GM19099 (cell line): ENCODE results near the gene PHPT1.

Source experiments
- POLR2A ChIP-seq: IDR thresholded peaks from 3 replicates; pipeline ENCODE4 v1.6.1; 2011; ENCODE audit warnings: low read depth; ENCODE audit not compliant: insufficient read length; ENCODE audit errors: extremely low read depth

PHPT1 gene

GRCh38 chr9:136849038-136849959, at the start of gene PHPT1:
PHPT1 (plus strand) TSS chr9:136849409; CDS start chr9:136849431, 22 bp downstream.
- peak; percentile 95 for TF ChIP-seq POLR2A

DNA sequence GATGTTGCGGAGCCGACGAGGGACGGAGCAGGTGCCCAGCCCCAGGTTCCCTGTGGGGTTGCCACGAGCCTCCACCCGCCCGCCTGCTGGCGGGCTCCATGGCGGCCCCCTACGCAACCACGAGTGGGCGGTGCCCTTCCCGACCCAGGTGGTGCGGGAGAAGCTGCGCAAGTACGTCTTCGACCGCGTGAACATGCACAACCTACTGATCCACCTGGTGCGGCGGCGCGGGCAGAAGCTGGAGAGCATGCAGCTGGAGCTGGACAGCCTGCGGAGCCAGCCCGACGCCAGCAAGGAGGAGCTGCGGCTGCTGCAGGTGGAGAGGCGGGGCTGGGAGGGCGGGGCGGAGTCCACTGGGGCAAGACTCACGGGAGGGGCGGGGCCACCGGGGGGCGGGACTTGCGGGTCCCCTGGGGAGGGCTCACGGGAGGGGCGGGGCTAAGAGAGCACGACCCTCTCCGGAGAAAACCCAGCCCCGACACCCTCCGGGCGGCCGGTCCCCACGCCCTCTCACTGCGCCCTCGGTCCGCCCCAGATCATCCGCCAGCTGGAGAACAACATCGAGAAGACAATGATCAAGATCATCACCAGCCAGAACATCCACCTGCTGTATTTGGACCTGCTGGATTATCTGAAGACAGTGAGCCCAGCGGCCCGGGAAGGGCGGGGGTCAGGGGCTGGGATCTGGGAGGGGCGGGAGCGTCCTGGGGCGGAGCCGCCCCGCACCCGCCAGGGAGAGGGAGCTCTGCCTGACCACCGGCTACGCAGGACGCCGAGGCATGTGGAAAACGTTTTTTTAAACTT, 49.2 kb upstream of the PHPT1 start:
- peak; percentile 11 for TF ChIP-seq POLR2A

GRCh38 chr9:136802321-136802720, 46.9 kb upstream of the PHPT1 start:
- TF ChIP-seq POLR2A = no peak

GRCh38 chr9:136803551-136804508, 45.4 kb upstream of the PHPT1 start:
- TF ChIP-seq POLR2A = no peak

- TF ChIP-seq POLR2A = no peak
Observed at GRCh38 chr9:136804509-136805206, 44.6 kb upstream of the PHPT1 start.

GRCh38 chr9:136805207-136805740, 43.9 kb upstream of the PHPT1 start:
- TF ChIP-seq POLR2A = no peak

DNA sequence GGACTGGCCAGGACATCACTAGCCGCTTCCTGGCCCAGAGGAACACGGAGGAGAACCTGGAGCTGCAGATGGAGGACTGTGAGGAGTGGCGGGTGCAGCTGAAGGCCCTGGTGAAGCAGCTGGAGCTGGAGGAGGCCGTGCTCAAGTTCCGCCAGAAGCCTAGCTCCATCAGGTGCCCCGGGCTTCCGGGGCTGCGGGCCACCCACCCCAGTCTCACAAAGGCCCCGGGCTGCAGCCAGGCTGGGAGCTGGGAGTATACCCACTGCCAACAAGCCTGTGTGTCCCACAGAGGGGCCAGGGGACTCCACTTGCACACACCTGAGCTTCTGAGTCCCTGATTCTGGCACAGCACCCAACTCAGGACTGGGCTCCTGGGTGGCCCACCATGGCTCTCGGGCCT, 43.1 kb upstream of the PHPT1 start:
- no peak for TF ChIP-seq POLR2A

- no peak for TF ChIP-seq POLR2A
Observed at GRCh38 chr9:136806631-136807201, 42.5 kb upstream of the PHPT1 start.

DNA sequence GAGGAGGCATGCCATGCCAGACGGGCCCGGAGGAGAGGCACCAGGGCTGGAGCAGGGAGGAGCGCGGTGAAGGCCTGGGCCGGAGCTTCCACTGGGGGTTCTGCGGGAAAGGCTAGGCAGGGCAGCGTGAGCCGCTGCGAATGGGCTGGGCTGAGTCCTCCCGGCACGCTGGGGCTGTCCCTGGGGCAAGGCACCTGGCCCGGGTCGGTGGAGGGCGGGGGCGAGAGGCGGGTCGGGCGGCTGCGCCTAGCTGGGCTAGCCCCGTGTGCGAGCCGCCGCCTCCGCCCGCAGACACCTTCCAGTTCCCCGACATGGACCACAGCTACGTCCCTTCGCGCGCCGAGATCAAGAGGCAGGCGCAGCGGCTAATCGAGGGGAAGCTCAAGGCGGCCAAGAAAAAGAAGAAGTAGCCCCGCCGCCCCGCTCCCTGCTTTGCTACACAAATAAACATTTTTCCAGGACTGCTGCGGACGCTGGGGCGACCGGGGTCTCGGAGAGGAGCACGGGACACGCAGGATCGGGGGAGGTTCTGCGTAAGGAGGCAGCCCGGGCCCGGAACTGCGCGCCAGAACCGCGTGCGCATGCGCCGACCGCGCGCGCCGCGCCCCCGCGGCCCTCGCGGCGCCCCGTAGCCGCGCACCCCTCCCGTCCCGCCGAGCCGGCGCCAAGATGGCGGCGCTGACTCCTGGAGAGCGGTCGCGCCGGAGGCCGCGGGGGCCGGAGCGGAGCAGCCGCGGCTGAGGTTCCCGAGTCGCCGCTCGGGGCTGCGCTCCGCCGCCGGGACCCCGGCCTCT, 41.7 kb upstream of the PHPT1 start, which contains the start of gene RABL6:
Gene RABL6, plus strand, starts transcription at position 668 of the 794 bp plus-strand sequence. CDS start 249 bp downstream, outside the sequence.
- TF ChIP-seq POLR2A = peak; percentile 92

DNA sequence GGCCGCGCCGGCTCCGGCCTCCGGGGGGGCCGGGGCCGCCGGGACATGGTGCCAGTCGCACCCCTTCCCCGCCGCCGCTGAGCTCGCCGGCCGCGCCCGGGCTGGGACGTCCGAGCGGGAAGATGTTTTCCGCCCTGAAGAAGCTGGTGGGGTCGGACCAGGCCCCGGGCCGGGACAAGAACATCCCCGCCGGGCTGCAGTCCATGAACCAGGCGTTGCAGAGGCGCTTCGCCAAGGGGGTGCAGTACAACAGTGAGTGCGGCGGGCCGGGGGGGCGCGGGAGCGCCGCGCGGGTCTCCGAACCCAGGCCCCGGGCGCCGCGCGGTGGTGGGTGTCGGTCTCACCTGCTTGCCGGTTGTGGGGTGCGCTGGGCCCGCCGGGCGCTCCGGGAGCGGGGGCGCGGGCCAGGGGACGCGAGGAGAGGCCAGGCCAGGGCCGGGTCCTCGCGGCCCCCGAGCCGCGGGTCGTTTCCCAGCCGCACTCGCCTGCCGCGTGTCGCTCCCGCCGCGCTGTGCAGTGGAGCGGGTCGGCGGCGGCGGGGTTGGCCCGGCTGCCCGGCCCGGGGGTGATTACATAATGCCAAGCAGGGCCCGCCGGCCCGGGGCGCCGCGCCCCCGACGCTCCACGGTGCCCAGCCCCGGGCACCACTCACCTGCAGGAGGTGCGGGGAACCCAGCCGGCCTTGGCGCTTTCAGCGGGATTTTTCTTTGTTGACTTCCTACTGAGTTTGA, 41.0 kb upstream of the PHPT1 start:
- TF ChIP-seq POLR2A = no peak

DNA sequence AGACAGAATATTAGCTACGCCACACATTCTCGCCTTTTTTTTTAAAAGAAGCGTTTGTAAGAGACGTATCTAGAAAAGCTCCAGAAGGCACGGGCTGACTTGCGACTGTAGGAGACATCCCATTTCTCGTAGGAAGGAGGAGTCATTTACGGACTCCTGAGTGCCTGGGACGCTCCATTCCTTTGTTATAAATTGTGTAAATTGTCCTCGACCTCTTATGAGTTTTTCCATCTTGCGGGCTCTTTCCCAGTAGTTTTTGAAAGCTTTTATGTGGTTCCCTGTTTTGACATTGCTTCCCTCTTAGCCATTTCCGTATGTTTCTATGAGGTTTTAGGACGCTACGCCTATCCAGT, 40.4 kb upstream of the PHPT1 start:
- TF ChIP-seq POLR2A = no peak

DNA sequence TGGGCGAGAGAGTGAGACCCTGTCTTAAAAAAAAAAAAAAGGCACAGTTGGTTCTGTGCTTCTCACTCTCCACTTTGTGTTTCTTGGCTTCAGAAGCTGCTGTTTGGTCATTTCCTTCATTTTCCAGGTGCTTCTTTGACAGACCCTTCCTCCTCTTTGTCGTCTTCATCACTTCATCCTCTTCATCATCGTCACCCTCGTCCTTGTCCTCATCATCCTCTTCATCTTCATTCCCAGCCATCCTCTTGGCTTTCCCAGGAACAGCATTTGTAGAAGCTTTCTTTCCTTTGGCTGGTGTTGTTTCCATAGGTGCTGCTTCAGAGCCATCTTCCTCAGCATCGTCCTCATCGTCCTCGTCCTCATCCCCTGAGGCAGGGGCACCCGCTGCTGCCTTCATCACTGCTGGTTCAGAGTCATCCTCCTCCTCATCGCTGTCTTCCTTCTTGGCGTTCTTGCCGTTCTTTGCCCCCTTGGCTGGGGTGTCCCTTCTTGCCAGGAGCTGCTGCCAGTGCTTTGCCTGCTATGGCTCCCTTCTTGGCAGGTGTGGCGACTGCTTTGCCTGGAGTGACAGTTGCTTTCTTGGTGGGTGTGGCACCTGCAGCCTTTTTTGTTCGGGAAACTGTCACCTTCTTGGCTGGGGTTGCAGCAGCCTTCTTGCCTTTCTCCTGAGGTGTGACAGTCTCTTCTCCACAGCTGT, 34.3 kb upstream of the PHPT1 start:
- TF ChIP-seq POLR2A = no peak

- TF ChIP-seq POLR2A = no peak
Observed at GRCh38 chr9:136815422-136815782, 33.8 kb upstream of the PHPT1 start.
